Psoas muscle (tissue), 8 donors: ENCODE data around the gene FXN. TPM values are rescaled to one million over a fixed set of nuclear protein-coding genes. Genes with fewer than 3 reads are reported as not detected.
A peak's percentile ranks its signal among the peaks of the same experiment; 100 is the strongest.

ENCODE experiments used
- ATAC-seq, 4 donors: fragments of 200-7000 bp; cut with Tn5 transposase; one replicate each; pipeline ENCODE4 v1.9.1; 2020; ENCODE audit warnings: moderate library complexity in 3 of 4, mild to moderate bottlenecking in 2 of 4
- DNase-seq, 2 donors: peaks; one replicate each; pipeline ENCODE4 v3.0.0-alpha.2; 2020
- H3K27ac ChIP-seq: fragments of 200-600 bp; one replicate; pipeline ENCODE4 v1.8.0; 2022
- H3K27me3 ChIP-seq, 3 donors: fragments of 200-600 bp in 1 of 3; one replicate each; pipeline versions ENCODE4 v1.6.1 to v1.8.0; 2013 to 2022; ENCODE audit warnings: low read length in 2 of 3, mild to moderate bottlenecking in 2 of 3, moderate library complexity in 1 of 3; ENCODE audit not compliant: insufficient read depth in 3 of 3
- H3K36me3 ChIP-seq, 2 donors: fragments of 200-600 bp in 1 of 2; one replicate each; pipeline versions ENCODE4 v1.6.1 to v1.8.0; 2013 to 2022; ENCODE audit warnings: low read depth in 1 of 2, mild to moderate bottlenecking in 1 of 2, moderate library complexity in 1 of 2; ENCODE audit not compliant: insufficient read depth in 1 of 2
- H3K4me1 ChIP-seq: fragments of 200-600 bp; one replicate; pipeline ENCODE4 v1.8.0; 2022
- H3K4me3 ChIP-seq: fragments of 200-600 bp; one replicate; pipeline ENCODE4 v1.8.0; 2022; ENCODE audit warnings: mild to moderate bottlenecking
- H3K9me3 ChIP-seq: fragments of 200-600 bp; one replicate; pipeline ENCODE4 v1.8.0; 2022
- WGBS, 3 donors: extraction: QIAGEN DNeasy Blood & Tissue Kit; methylation state at CpG; one replicate each; pipeline versions ENCODE4 v1.1.6 to v1.1.7; 2013; 5-methylcytosine and 5-hydroxymethylcytosine counted together
- intact Hi-C, 2 donors: fragments of 100-400 bp; cut with DNase I; formaldehyde crosslinking; loops; one replicate each; pipeline versions ENCODE4 v1.11.0 to v1.14.2; 2022
- polyA plus RNA-seq, 3 donors: library from polyadenylated mRNA; stranded (reverse); fragments of 200-250 nt; gene quantifications; one replicate each; pipeline ENCODE4 v1.2.3, GENCODE V29; 2013
- total RNA-seq, 4 donors: library from RNA; stranded (reverse); fragmentation: NEBNext Ultra II Directional in 2 of 4; extraction: Animal tissue kit (Norgen Biotek cat#: 25700) in 2 of 4; gene quantifications; one replicate each; pipeline versions ENCODE4 v1.2.1 to v1.2.4, GENCODE V29; 2021 to 2023
- TF ChIP-seq, protein P1 (sequence below): fragments of 200-600 bp; IDR thresholded peaks from one replicate; pipeline ENCODE4 v1.8.0; 2022; ENCODE audit warnings: antibody characterized with exemption
- donor health status: healthy with polysubstance abuse.
- donor health status: DM: no; HTN: no; CAD: no; lungs with moderate emphysema.
- donor health status: Bipolar disorder and iron deficiency.
- donor health status: healthy.
- donor health status: DM: yes; HTN: yes; CAD: no.
- donor health status: DM: no; HTN: no; CAD: no.
- donor health status: DM: no; HTN: no; CAD: no.
- donor health status: DM: yes; HTN: yes; CAD: no.

Gene FXN
- total and polyA plus RNA-seq, 7 donors = 10.4 to 25.0 (median 19.0) TPM

DNA sequence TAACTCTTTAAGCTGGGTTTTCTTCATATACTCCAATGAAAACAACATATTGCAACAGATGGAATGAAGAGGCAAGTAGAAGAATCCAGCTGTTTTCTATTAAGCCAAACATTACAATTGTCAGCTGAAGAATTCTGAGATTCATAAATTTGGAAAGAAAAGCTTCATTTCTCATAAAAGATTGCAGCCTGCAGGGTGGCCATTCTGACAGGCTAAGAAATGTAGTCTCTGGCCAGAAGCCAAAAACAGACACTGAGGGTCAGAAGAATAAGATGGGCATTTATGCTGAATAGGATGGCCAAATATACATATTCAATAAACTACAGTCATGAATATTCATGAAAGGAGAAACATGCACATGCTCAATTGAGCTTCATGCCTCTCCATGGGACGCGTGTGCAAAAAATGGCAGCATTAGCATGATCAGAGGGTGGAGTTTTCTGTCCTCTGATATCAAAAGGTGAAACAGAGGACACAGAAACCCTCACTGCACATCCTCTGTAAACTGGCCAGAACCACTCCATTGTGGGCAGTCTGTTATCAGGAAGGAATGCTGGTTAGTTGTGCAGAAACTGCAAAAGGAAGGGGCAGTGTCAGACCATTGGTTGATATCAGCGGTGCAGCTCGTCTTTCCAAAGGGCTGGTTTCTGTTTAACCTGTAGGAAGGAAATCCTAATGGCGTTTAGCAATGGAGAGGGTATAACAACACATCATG lies 50.2 kb downstream of the FXN start:
- Histone ChIP-seq H3K27ac (no peak overlapping the region), H3K27me3 (no peaks in the 10 kb centered on the region), H3K4me3 (no peak overlapping the region), H3K9me3 (no peaks in the 10 kb centered on the region), H3K36me3 (no peaks in the 10 kb centered on the region), H3K4me1 (no peaks in the 10 kb centered on the region)
- ATAC-seq (no peak), DNase-seq (no peak)
- 80 to 85% (median 84%) methylated on average over 5 of the region's 5 CpGs for WGBS, 3 donors
- TF ChIP-seq, protein P1, sequence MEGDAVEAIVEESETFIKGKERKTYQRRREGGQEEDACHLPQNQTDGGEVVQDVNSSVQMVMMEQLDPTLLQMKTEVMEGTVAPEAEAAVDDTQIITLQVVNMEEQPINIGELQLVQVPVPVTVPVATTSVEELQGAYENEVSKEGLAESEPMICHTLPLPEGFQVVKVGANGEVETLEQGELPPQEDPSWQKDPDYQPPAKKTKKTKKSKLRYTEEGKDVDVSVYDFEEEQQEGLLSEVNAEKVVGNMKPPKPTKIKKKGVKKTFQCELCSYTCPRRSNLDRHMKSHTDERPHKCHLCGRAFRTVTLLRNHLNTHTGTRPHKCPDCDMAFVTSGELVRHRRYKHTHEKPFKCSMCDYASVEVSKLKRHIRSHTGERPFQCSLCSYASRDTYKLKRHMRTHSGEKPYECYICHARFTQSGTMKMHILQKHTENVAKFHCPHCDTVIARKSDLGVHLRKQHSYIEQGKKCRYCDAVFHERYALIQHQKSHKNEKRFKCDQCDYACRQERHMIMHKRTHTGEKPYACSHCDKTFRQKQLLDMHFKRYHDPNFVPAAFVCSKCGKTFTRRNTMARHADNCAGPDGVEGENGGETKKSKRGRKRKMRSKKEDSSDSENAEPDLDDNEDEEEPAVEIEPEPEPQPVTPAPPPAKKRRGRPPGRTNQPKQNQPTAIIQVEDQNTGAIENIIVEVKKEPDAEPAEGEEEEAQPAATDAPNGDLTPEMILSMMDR = no peak
- intact Hi-C loops = no loop called here

DNA sequence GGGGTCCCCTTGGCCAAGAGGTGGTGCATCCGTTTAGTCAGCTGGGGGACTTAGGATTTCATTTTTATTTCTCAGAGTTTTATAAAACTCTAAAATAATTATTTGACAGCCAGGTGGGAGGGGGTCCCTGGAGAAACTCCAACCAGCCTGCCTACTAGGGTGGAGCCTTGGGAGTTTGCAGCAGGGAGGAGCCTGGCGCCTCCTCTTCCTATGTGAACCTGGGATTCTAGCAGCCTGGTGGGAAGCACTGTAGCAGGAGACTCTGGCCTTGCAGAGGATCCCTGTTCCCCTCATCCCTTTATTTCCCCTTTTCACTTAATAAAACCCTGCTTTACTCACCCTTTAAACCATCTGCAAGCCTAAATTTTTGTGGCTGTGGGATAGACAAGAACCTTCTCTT lies 50.8 kb downstream of the FXN start:
- H3K4me1 ChIP-seq = no peaks in the 10 kb centered on the region
- intact Hi-C loops = no loop called here
- ATAC-seq (no peak), DNase-seq (no peak)
- no peaks in the 10 kb centered on the region for H3K9me3 ChIP-seq
- no peaks in the 10 kb centered on the region for H3K36me3 ChIP-seq
- TF ChIP-seq, protein P1 = no peak
- H3K27me3 ChIP-seq = no peaks in the 10 kb centered on the region
- WGBS, 3 donors = 92 to 98% (median 98%) methylated on average over 2 of the region's 2 CpGs
- H3K27ac ChIP-seq = no peak overlapping the region
- H3K4me3 ChIP-seq = no peak overlapping the region

DNA sequence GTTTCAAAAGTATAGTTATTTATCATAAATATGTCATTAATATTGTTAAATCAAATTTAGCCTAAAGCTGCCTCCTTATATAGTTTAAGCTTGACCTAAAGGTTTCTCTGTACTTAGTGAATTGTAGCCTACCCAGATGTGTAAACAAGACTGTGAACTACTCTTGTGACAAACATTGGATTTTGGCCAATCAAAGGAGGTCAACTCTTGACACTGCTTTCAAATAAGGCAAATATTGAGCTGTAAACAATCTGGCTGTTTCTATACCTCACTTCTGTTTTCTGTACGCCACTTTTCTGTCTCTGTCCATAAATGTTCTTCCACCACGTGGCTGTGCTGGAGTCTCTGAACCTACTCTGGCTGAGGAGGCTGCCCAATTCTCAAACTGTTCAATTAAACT lies 51.2 kb downstream of the FXN start:
- no peaks in the 10 kb centered on the region for H3K27me3 ChIP-seq
- no peaks in the 10 kb centered on the region for H3K9me3 ChIP-seq
- no peak overlapping the region for H3K4me3 ChIP-seq
- no peak overlapping the region for H3K27ac ChIP-seq
- 82 to 91% (median 86%) methylated on average over 2 of the region's 2 CpGs for WGBS, 3 donors
- ATAC-seq (peak in 1 of 4 donors; percentile 55), DNase-seq (no peak)
- H3K36me3 ChIP-seq = no peaks in the 10 kb centered on the region
- intact Hi-C loops = no loop called here
- H3K4me1 ChIP-seq = no peaks in the 10 kb centered on the region
- TF ChIP-seq, protein P1 = no peak

GRCh38 chr9:69089082-69089481 lies 53.5 kb downstream of the FXN start:
- Histone ChIP-seq H3K27me3 (no peaks in the 10 kb centered on the region), H3K4me3 (no peak overlapping the region), H3K9me3 (no peaks in the 10 kb centered on the region), H3K4me1 (no peaks in the 10 kb centered on the region), H3K36me3 (no peaks in the 10 kb centered on the region), H3K27ac (no peak overlapping the region)
- TF ChIP-seq, protein P1 = no peak
- ATAC-seq (no peak), DNase-seq (no peak)
- intact Hi-C loops = no loop called here
- WGBS, 3 donors = 94 to 96% (median 95%) methylated on average over 5 of the region's 5 CpGs

GRCh38 chr9:69089491-69089890 lies 53.9 kb downstream of the FXN start:
- Histone ChIP-seq H3K27ac (no peak overlapping the region), H3K36me3 (no peaks in the 10 kb centered on the region), H3K4me3 (no peak overlapping the region), H3K9me3 (no peaks in the 10 kb centered on the region), H3K4me1 (no peaks in the 10 kb centered on the region), H3K27me3 (no peaks in the 10 kb centered on the region)
- TF ChIP-seq, protein P1 = no peak
- intact Hi-C loops = no loop called here
- WGBS, 3 donors = 81 to 84% (median 83%) methylated on average over 9 of the region's 9 CpGs
- DNase-seq (no peak), ATAC-seq (no peak)
